NB4 (cell line): ENCODE data around the gene FSTL4.

Source experiments
- DNase-seq: peaks from one replicate; pipeline ENCODE4 v3.0.0; 2010; ENCODE audit warnings: low read depth
- H3K4me3 ChIP-seq: one replicate; pipeline ENCODE4 v1.5.1; 2011; ENCODE audit warnings: mild to moderate bottlenecking, low read depth, low read length, moderate library complexity
- MYC ChIP-seq: IDR thresholded peaks from 2 replicates; pipeline ENCODE4 v1.6.1; 2011; ENCODE audit warnings: low read depth, low read length
- POLR2A ChIP-seq: IDR thresholded peaks from 2 replicates; pipeline ENCODE4 v1.6.1; 2011; ENCODE audit warnings: mild to moderate bottlenecking; ENCODE audit not compliant: insufficient read length; ENCODE audit errors: extremely low read depth
- TF ChIP-seq, protein P1 (sequence below): IDR thresholded peaks from one replicate; pipeline ENCODE4 v1.5.1; 2012; ENCODE audit warnings: low read depth, low read length
- TF ChIP-seq, protein P2 (sequence below): IDR thresholded peaks from 2 replicates; pipeline ENCODE4 v1.6.1; 2011; ENCODE audit warnings: low read depth, low read length

The FSTL4 gene

DNA sequence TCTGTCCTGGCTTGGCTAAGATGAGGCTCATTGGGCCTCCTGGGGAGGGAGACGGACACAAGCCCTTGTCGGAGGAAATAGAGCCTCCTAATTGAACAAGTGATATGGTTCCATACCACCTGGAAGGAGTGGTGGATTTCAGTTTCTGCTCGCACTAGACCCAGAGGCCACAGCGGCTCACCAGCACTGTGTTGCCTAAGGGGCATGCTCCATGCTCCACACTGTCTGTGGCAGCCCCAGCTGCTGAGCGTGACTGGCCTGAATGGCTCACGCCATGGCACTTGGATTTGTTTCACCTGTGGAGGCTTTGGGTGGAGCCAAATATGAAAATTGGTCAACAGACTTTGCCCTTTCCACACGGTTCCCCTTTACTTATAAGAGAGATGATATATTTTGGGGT, 379.4 kb downstream of the FSTL4 start:
- H3K4me3 ChIP-seq = no peak overlapping the region
- no peak for DNase-seq
- TF ChIP-seq, protein P1, sequence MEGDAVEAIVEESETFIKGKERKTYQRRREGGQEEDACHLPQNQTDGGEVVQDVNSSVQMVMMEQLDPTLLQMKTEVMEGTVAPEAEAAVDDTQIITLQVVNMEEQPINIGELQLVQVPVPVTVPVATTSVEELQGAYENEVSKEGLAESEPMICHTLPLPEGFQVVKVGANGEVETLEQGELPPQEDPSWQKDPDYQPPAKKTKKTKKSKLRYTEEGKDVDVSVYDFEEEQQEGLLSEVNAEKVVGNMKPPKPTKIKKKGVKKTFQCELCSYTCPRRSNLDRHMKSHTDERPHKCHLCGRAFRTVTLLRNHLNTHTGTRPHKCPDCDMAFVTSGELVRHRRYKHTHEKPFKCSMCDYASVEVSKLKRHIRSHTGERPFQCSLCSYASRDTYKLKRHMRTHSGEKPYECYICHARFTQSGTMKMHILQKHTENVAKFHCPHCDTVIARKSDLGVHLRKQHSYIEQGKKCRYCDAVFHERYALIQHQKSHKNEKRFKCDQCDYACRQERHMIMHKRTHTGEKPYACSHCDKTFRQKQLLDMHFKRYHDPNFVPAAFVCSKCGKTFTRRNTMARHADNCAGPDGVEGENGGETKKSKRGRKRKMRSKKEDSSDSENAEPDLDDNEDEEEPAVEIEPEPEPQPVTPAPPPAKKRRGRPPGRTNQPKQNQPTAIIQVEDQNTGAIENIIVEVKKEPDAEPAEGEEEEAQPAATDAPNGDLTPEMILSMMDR = no peak
- TF ChIP-seq, protein P2, sequence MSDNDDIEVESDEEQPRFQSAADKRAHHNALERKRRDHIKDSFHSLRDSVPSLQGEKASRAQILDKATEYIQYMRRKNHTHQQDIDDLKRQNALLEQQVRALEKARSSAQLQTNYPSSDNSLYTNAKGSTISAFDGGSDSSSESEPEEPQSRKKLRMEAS = no peak
- no peak for TF ChIP-seq MYC
- TF ChIP-seq POLR2A = no peak

DNA sequence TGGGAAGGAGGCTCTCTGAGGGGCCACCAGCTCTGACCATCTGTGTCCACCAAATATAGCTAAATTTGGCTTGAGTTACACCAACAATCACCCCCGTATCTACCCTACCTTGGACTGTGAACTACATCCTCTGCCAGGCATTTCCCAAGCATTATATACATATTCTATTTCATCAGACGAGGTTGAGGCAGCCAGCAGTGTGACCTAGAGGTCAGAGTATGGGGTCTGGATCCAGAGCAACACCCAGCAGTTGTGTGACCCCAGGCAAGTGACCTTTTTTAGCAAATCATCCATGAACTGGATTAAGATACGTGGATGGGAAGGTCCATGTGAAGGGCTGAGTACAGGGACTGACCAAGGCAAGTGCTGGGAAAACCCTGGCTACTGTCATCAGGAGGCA, 379.9 kb downstream of the FSTL4 start:
- DNase-seq = no peak
- H3K4me3 ChIP-seq = no peak overlapping the region
- TF ChIP-seq, protein P2 = no peak
- TF ChIP-seq MYC = no peak
- TF ChIP-seq POLR2A = no peak
- TF ChIP-seq, protein P1 = no peak

DNA sequence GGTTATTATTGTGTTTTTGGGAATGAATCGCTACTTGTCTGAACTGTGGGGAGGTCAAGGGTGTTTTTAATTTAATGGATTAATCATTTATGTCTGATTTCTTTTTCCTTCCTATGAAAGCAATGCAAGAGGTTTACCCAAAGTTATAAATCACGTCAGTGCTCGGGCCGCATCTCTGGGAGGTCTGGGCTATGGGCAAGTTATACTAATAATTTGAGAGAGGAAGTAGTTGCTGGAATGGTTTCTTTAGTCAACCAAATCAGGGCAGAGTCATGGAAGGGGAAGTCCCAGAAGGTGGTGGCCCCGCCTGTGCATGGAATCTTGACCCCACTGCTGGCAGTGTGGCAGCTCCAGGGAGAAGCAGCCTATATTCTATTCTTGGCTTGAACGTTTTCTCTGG, 380.3 kb downstream of the FSTL4 start:
- TF ChIP-seq, protein P2 = no peak
- TF ChIP-seq MYC (no peak), POLR2A (no peak)
- TF ChIP-seq, protein P1 = no peak
- H3K4me3 ChIP-seq = no peak overlapping the region
- no peak for DNase-seq

DNA sequence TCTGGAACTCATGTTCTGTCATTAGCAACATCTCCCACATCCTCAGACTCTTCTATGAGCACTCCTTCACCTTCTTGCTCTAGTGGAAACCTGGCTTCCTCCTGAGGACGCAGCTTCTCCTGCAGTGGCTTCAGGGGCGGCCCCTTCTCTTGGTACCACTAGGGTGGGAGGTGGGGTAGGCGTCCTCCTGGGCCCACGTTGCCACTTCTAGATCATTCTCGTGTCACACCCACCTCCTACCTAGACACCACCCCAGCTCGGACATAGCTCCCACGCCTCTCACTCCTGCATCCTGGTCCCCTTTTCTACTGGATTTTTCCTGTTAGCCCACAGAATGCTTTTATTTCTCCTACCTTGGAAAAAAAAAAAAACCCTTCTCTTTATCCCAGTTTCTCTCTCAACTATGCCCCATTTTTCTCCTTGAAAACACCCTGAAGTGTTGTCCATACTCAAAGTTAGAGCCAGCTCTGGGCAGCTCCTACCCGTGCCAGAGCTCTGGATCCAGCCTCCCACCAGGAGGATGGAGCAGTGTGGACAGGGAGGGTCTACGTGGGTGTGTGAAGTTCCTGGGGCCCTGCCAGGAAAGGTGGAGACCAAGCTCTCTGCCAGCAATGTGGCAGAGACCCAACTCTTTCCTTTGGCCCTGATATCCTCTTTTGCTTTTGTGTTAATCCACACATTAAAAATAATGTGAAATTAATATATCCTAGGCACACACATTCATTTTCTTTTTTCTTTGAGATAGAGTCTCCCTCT, 381.3 kb downstream of the FSTL4 start:
- no peak overlapping the region for H3K4me3 ChIP-seq
- TF ChIP-seq, protein P2 = no peak
- no peak for TF ChIP-seq MYC
- TF ChIP-seq POLR2A = no peak
- TF ChIP-seq, protein P1 = no peak
- DNase-seq = no peak

DNA sequence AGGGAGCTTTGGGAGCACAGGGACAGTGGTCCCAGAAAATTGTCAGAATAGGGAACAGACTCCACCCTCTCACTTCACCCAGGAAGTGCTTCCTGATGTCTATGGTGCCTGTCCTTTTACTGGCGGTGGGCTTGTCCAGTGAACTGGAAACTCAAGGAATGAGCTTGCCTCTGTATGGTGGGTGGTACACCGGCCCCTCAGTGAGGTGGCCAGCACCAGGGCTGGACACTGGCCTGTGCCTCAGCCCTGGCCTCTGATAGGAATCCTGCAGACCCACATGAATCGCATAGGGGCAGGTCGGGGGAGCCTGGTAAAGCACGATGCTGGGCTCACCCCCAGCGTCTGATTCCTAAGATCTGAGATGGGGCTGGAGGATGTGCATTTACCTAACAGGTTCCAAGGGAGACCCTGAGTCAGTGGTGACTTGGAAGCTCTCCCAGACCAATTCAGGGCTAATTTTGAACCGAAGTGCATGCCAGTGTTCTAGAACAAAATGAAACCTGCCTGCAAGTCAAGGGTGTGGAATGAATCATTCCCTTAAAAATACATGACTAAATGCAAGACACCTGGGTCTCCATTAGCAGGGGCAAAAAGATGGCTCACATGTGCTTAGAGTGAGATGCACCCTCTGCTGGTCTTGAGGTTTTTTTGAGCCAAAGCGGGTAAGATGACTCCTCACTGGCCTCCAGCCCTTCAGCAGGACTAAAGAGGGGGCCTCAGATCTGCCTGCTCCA, 382.2 kb downstream of the FSTL4 start:
- TF ChIP-seq, protein P1 = no peak
- TF ChIP-seq MYC = no peak
- TF ChIP-seq, protein P2 = no peak
- no peak for TF ChIP-seq POLR2A
- no peak for DNase-seq
- no peak overlapping the region for H3K4me3 ChIP-seq
